Measurements from ENCODE around the gene ULBP3.

ULBP3 gene

DNA sequence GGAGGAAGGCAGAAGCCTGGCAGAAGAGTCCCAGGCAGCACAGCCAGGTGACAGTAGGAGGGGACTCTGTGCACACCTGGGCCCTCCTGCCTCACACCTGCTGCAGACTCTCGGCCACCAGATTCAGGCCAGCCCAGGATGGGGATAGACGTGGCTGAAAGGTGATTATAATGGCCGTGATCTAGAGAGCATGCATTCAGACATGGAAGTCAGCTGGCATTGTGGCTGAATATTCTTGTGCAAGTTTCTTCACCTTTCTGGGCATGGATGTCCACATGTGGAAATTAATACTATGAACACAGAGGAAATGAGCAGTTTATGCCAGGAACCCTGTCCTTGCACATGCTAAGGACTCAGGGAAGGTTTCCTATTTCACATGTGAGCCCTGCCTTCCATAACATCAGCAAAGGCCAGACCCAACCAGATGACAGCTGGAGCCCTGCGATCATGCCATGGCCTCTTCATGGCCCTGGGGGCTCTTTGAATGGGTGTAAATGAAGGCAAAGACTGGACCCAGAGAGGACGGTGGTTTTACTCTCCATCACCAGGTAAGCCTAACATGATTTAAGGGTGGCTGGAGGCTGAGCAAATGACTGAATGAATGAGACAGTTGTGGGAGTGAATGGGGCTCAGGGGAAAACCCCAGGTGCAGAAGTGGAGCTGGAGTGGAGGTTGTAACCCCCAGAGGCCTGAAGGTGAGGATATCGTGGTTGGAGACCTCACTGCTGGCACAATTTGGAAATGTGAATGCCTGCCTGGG, 40.9 kb downstream of the ULBP3 start:
- Histone ChIP-seq H3K4me3 (ENCODE audit: low read length) (no peak overlapping the region), H3K4me1 (ENCODE audit: control insufficient read depth, low read length) (peaks cover 7% of the 10 kb centered on the region), H3K9me2 (replicated peaks; ENCODE audit: control insufficient read depth, low read length) (no peaks in the 10 kb centered on the region), H3K9me3 (ENCODE audit: control insufficient read depth, insufficient read depth, low read length) (no peaks in the 10 kb centered on the region), H3F3A (ENCODE audit: control insufficient read depth, insufficient read depth) (no peaks in the 10 kb centered on the region), H3K27me3 (ENCODE audit: control insufficient read depth, low read length) (peaks cover 33% of the 10 kb centered on the region), H4K20me1 (ENCODE audit: control insufficient read depth, insufficient read depth, low read depth, low read length) (no peaks in the 10 kb centered on the region), H3K36me3 (ENCODE audit: control insufficient read depth, low read length) (no peaks in the 10 kb centered on the region), H3K4me2 (ENCODE audit: low read length) (no peak overlapping the region), H3K79me2 (ENCODE audit: control insufficient read depth, low read length) (no peaks in the 10 kb centered on the region), H3K27ac (ENCODE audit: low read depth, low read length) (no peak overlapping the region)
- TF ChIP-seq EZH2phosphoT487 (IDR thresholded peaks at IDR 0.05; ENCODE audit: borderline replicate concordance, low read length), result no peak
- TF ChIP-seq, protein P1, sequence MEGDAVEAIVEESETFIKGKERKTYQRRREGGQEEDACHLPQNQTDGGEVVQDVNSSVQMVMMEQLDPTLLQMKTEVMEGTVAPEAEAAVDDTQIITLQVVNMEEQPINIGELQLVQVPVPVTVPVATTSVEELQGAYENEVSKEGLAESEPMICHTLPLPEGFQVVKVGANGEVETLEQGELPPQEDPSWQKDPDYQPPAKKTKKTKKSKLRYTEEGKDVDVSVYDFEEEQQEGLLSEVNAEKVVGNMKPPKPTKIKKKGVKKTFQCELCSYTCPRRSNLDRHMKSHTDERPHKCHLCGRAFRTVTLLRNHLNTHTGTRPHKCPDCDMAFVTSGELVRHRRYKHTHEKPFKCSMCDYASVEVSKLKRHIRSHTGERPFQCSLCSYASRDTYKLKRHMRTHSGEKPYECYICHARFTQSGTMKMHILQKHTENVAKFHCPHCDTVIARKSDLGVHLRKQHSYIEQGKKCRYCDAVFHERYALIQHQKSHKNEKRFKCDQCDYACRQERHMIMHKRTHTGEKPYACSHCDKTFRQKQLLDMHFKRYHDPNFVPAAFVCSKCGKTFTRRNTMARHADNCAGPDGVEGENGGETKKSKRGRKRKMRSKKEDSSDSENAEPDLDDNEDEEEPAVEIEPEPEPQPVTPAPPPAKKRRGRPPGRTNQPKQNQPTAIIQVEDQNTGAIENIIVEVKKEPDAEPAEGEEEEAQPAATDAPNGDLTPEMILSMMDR (IDR thresholded peaks at IDR 0.05; ENCODE audit: low read depth, low read length, poor library complexity, severe bottlenecking), result no peak

DNA sequence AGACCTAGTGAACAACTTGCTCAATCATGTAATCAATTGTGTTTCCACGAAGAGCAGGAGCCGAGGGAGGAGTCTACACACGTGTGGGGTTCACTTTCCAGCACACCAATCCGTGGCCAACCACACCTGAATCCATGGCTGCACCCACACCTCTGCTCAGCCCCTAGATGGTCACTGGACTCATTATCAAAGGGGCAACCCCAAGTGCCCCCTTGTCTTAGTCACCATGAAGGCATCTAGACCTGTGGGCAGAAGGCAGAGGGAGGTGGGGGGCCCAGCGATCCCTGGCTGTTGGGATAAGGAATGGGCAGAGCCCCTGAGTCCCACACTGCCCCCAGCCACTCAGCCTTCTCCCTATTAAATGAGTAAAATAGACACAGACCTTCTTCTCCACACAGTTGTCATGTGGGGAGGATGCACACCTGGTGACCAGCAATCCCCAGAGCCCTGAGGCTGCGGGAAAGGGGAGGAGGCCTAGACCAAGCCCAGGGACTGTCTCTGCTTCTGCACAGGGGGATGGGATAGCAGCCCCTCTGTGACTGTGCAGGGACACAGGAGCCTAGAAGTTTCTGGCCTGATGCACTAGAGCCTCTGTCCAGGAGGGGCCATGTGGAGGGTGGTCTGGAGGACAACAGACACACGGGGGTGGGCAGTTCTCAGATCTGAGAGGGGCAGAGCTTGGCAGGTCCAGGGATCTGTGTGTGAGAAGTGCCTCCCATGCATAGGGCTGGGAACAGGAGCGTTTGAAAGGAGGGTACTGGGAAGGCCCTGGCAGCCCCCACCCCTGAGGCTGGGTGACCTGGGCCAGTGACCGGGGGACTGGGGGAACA, 41.7 kb downstream of the ULBP3 start:
- Histone ChIP-seq H3K4me2 (ENCODE audit: low read length) (no peak overlapping the region), H3K9me2 (replicated peaks; ENCODE audit: control insufficient read depth, low read length) (no peaks in the 10 kb centered on the region)
- TF ChIP-seq EZH2phosphoT487 (IDR thresholded peaks at IDR 0.05; ENCODE audit: borderline replicate concordance, low read length), result no peak
- TF ChIP-seq, protein P1 (IDR thresholded peaks at IDR 0.05; ENCODE audit: low read depth, low read length, poor library complexity, severe bottlenecking), result no peak

DNA sequence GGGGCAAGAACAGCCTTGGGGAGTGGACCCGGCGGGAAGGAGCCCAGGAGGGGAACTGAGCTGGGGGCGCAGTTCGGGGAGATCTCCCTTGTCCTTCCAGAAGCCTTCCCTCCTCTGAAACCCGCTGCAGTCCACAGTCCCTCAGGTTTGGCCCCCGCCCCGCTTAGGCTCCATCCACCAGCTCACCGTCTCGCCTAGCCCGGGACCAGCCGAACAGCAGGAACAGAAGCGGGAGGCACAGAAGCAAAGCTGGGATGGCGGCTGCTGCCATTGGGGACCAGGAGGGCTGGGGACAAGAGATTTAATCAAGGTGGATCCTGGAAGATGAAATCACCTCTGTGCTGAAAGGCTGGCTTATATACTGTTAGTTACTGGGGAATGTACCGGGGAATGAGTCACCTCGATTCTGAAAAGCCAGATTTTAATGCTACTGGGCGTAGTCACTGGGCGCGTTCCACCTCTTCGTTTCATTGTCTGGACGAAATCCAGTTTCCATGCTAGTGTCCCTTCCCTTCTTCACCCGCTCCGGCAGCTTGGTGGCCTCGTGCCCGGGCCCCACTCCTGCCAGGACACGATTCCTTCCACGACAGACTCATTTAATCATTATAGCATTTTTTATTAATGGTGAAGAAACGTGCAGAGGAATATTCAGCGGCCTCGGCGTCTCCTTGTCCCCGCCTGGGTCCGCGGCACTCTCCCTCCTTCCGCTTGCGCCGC, 43.6 kb downstream of the ULBP3 start, which contains the start of gene RAET1L:
Gene RAET1L, minus strand, starts transcription at position 332 of the 717 bp plus-strand sequence. Its CDS starts 61 bp downstream, at position 271.
- Histone ChIP-seq H3K9me2 (replicated peaks; ENCODE audit: control insufficient read depth, low read length) (no peaks in the 10 kb centered on the region), H3K4me1 (ENCODE audit: control insufficient read depth, low read length) (peaks cover 7% of the 10 kb centered on the region), H3K9me3 (ENCODE audit: control insufficient read depth, insufficient read depth, low read length) (no peaks in the 10 kb centered on the region), H3K4me3 (ENCODE audit: low read length) (no peak within 1 kb of the TSS), H3K36me3 (ENCODE audit: control insufficient read depth, low read length) (no peaks in the 10 kb centered on the region), H3F3A (ENCODE audit: control insufficient read depth, insufficient read depth) (no peaks in the 10 kb centered on the region), H4K20me1 (ENCODE audit: control insufficient read depth, insufficient read depth, low read depth, low read length) (no peaks in the 10 kb centered on the region), H3K4me2 (ENCODE audit: low read length) (no peak within 1 kb of the TSS), H3K27me3 (ENCODE audit: control insufficient read depth, low read length) (peaks cover 33% of the 10 kb centered on the region), H3K27ac (ENCODE audit: low read depth, low read length) (no peak within 1 kb of the TSS), H3K79me2 (ENCODE audit: control insufficient read depth, low read length) (no peaks in the 10 kb centered on the region)
- TF ChIP-seq, protein P1 (IDR thresholded peaks at IDR 0.05; ENCODE audit: low read depth, low read length, poor library complexity, severe bottlenecking), result no peak
- peak; percentile 44; the same call in 1 of the 2 replicates for TF ChIP-seq EZH2phosphoT487 (IDR thresholded peaks at IDR 0.05; ENCODE audit: borderline replicate concordance, low read length)

More for the DNA sequence above, 41.7 kb downstream of the ULBP3 start:
- Histone ChIP-seq H3K79me2 (ENCODE audit: control insufficient read depth, low read length) (no peaks in the 10 kb centered on the region), H3K27ac (ENCODE audit: low read depth, low read length) (no peak overlapping the region), H3F3A (ENCODE audit: control insufficient read depth, insufficient read depth) (no peaks in the 10 kb centered on the region), H3K27me3 (ENCODE audit: control insufficient read depth, low read length) (peaks cover 33% of the 10 kb centered on the region), H3K36me3 (ENCODE audit: control insufficient read depth, low read length) (no peaks in the 10 kb centered on the region), H3K4me3 (ENCODE audit: low read length) (no peak overlapping the region), H3K9me3 (ENCODE audit: control insufficient read depth, insufficient read depth, low read length) (no peaks in the 10 kb centered on the region), H3K4me1 (ENCODE audit: control insufficient read depth, low read length) (peaks cover 7% of the 10 kb centered on the region), H4K20me1 (ENCODE audit: control insufficient read depth, insufficient read depth, low read depth, low read length) (no peaks in the 10 kb centered on the region)
